Stimulated activated CD8-positive, alpha-beta memory T cell treated with anti-CD3 and anti-CD28 coated beads, Interleukin-12 subunit alpha, Interleukin-12 subunit beta, amount 100 ng/mL, for 4 hours (primary cell): ENCODE data around the gene TSPAN32.

ENCODE experiments used
- DNase-seq: peaks from one replicate; pipeline ENCODE4 v3.0.0-alpha.2; 2020; ENCODE audit warnings: low read depth

The TSPAN32 gene

GRCh38 chr11:2289350-2289749 lies 12.5 kb upstream of the TSPAN32 start:
- no peak for DNase-seq

- no peak for DNase-seq
These were observed 12.0 kb upstream of the TSPAN32 start for GRCh38 chr11:2289859-2290258.

- no peak for DNase-seq
These were observed 11.4 kb upstream of the TSPAN32 start for GRCh38 chr11:2290351-2290841.

GRCh38 chr11:2293531-2293971 lies 8.3 kb upstream of the TSPAN32 start:
- no peak for DNase-seq

GRCh38 chr11:2293984-2294925 lies 7.6 kb upstream of the TSPAN32 start:
- no peak for DNase-seq

GRCh38 chr11:2294926-2295290 lies 6.9 kb upstream of the TSPAN32 start:
- DNase-seq: no peak

GRCh38 chr11:2295971-2296912 lies 5.6 kb upstream of the TSPAN32 start:
- no peak for DNase-seq

- DNase-seq: no peak
These were observed 4.7 kb upstream of the TSPAN32 start for GRCh38 chr11:2296913-2297622.

- no peak for DNase-seq
These were observed 4.2 kb upstream of the TSPAN32 start for GRCh38 chr11:2297623-2298030.

GRCh38 chr11:2298131-2298794 lies 3.5 kb upstream of the TSPAN32 start:
- DNase-seq: no peak

- no peak for DNase-seq
These were observed 2.7 kb upstream of the TSPAN32 start for GRCh38 chr11:2298795-2299761.

GRCh38 chr11:2299773-2300172 lies 2.0 kb upstream of the TSPAN32 start:
- DNase-seq: no peak

- DNase-seq: no peak
These were observed 1.4 kb upstream of the TSPAN32 start for GRCh38 chr11:2300290-2300935.

GRCh38 chr11:2300936-2301630 lies 730 bp upstream of the TSPAN32 start:
- no peak for DNase-seq

- no peak for DNase-seq
These were observed 588 bp downstream of the TSPAN32 start for GRCh38 chr11:2302306-2302895.

- no peak for DNase-seq
These were observed 1.2 kb downstream of the TSPAN32 start for GRCh38 chr11:2302896-2303626.

GRCh38 chr11:2303627-2304505 lies 2.1 kb downstream of the TSPAN32 start:
- DNase-seq: no peak
